Measurements from ENCODE around the gene TXNL4A. TPM values are rescaled to one million over a fixed set of nuclear protein-coding genes. Genes with fewer than 3 reads are reported as not detected.
"Not testable (repeated sequence)": the region's sequence is repeated elsewhere in the genome, so short reads cannot be mapped to it uniquely, and the experiment has no call there.

TXNL4A gene
- total RNA-seq, 1 donor from 2014 or later, result 190 TPM

- intact Hi-C loops (cut with micrococcal nuclease), result no loop called here
- H3K36me3 Mint-ChIP-seq (ENCODE audit: low read depth), result peaks cover 31% of the 10 kb centered on the region
- H3K27me3 Mint-ChIP-seq (ENCODE audit: insufficient read depth), result no peaks in the 10 kb centered on the region
These were observed 17.0 kb downstream of the TXNL4A start for GRCh38 chr18:79971211-79971952.

GRCh38 chr18:79970419-79971133, 17.8 kb downstream of the TXNL4A start:
- Mint-ChIP-seq H3K4me3 (no peak overlapping the region), H3K4me1 (ENCODE audit: low read depth) (peaks cover 9% of the 10 kb centered on the region), H3K27me3 (ENCODE audit: insufficient read depth) (no peaks in the 10 kb centered on the region), H3K27ac (no peak overlapping the region), H3K9me3 (no peaks in the 10 kb centered on the region), H3K36me3 (ENCODE audit: low read depth) (peaks cover 32% of the 10 kb centered on the region)
- intact Hi-C loops (cut with micrococcal nuclease), result no loop called here
- no peak for DNase-seq (ENCODE audit: low spot score)

More at GRCh38 chr18:79971211-79971952, 17.0 kb downstream of the TXNL4A start:
- H3K9me3 Mint-ChIP-seq, result no peaks in the 10 kb centered on the region
- H3K4me1 Mint-ChIP-seq (ENCODE audit: low read depth), result peaks cover 6% of the 10 kb centered on the region
- H3K27ac Mint-ChIP-seq, result no peak overlapping the region
- no peak overlapping the region for H3K4me3 Mint-ChIP-seq
- no peak for DNase-seq (ENCODE audit: low spot score)

- H3K36me3 Mint-ChIP-seq (ENCODE audit: low read depth), result peaks cover 8% of the 10 kb centered on the region
- H3K4me1 Mint-ChIP-seq (ENCODE audit: low read depth), result peaks cover 31% of the 10 kb centered on the region
- intact Hi-C loops (cut with micrococcal nuclease), result loop anchor here (1.0 kb wide), 1 partner anchor 286 kb away; the partner anchor contains the start of gene CTDP1
These were observed 23.1 kb downstream of the TXNL4A start for GRCh38 chr18:79965119-79965902.

DNA sequence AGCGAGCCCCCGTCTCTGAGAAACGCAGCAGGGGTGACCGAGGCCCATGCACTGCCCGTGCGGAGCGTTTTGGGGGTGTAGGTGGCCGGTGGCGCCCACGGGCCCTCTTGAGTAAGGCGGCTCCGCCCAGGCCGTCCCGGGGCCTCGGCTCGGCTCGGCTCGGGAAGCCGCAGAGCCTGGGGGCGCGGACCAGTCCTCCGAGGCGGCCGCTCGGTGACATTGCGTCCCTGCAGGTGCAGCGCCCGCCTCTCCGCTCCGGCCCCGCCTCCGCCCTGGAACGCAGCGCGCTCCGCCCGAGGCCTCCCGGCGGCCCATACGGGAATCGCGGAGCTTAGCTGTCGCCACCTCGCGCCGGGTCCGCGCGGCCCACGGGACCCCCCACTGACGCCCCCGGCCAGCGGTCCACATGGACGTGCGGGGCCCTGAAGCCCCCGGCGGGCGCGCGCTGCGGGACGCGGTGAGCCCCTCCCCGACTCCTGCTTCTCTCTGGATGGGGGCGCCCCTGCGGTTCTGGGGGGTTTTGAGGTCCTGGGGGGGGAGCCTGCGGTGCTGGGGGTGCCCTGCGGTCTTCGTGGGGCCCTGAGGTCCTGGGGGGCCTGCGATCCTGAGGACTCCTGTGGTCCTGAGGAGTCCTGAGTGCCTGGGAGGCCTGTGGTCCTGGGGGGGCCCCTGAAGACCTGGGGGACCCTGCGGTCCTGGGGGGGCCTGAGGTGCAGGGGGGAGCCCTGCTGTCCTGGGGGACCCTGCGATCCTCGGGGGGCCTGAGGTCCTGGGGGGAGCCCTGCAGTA, 23.8 kb downstream of the TXNL4A start, which contains the start of gene HSBP1L1:
HSBP1L1 (plus strand) TSS at position 314 of the 789 bp plus-strand sequence; CDS start at position 407, 93 bp downstream.
- peak within 1 kb of the TSS; percentile 68 for H3K27ac Mint-ChIP-seq
- DNase-seq (ENCODE audit: low spot score), result peak; percentile 66
- H3K9me3 Mint-ChIP-seq, result no peaks in the 10 kb centered on the region
- no peaks in the 10 kb centered on the region for H3K27me3 Mint-ChIP-seq (ENCODE audit: insufficient read depth)
- peaks cover 33% of the 10 kb centered on the region for H3K4me1 Mint-ChIP-seq (ENCODE audit: low read depth)
- intact Hi-C loops (cut with micrococcal nuclease), result loop anchor here (1.0 kb wide), 2 partner anchors 13 to 285 kb away; partner anchors contain the start of genes CTDP1 and SLC66A2
- H3K36me3 Mint-ChIP-seq (ENCODE audit: low read depth), result peaks cover 5% of the 10 kb centered on the region
- peak within 1 kb of the TSS; percentile 84 for H3K4me3 Mint-ChIP-seq

More at GRCh38 chr18:79965119-79965902, 23.1 kb downstream of the TXNL4A start:
- Mint-ChIP-seq H3K9me3 (no peaks in the 10 kb centered on the region), H3K27ac (peak overlapping the region; percentile 68), H3K27me3 (ENCODE audit: insufficient read depth) (no peaks in the 10 kb centered on the region), H3K4me3 (peak overlapping the region; percentile 84)
- no peak for DNase-seq (ENCODE audit: low spot score)

- H3K36me3 Mint-ChIP-seq (ENCODE audit: low read depth), result peaks cover 4% of the 10 kb centered on the region
- no peaks in the 10 kb centered on the region for H3K27me3 Mint-ChIP-seq (ENCODE audit: insufficient read depth)
- H3K27ac Mint-ChIP-seq, result peak overlapping the region; percentile 29
- intact Hi-C loops (cut with micrococcal nuclease), result loop anchor here (1.0 kb wide), 2 partner anchors 12 to 25 kb away; partner anchors contain the start of genes SLC66A2 and TXNL4A
- DNase-seq (ENCODE audit: low spot score), result no peak
- H3K4me1 Mint-ChIP-seq (ENCODE audit: low read depth), result peaks cover 32% of the 10 kb centered on the region
- H3K9me3 Mint-ChIP-seq, result no peaks in the 10 kb centered on the region
- H3K4me3 Mint-ChIP-seq, result peak overlapping the region; percentile 72
These were observed 24.6 kb downstream of the TXNL4A start for GRCh38 chr18:79963658-79964329.

DNA sequence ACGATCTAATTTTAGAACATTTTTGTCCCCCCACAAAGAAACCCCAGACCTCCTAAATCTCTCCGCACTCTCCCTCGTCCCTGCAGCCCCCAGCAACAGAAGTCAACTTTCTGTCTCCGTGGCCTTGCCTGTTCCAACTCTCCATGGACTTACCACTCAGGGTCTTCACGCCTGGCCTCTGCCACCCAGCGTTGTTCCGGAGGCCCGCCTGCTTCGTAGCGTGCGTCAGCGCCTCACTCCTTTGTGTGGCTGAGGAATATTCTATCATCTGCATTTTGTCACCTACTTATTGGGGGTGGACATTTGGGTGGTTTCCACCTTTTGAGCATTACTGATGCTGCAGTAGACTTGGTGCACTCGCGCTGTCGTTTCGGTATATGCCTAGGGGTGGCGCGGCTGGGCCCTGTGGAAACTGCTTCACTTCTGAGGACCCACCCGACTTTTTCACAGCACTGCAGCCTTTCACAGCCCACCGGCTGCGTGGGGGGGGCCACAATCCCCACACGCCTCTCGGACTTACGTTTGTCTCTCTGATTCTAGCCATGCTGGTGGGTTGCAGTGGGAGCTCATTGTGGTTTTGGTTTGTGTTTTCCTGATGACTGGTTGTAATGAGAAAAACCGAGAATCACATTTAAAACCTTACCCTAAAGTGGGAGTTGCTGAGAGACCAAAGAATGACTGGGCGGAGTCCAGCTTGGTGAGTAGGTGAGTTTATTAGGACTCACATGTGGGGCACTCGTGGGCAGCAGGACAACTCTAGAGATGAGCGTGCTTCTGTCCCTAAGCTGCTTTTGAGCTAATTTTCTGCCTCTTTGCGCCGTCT, 25.3 kb downstream of the TXNL4A start:
- peaks cover 4% of the 10 kb centered on the region for H3K36me3 Mint-ChIP-seq (ENCODE audit: low read depth)

DNA sequence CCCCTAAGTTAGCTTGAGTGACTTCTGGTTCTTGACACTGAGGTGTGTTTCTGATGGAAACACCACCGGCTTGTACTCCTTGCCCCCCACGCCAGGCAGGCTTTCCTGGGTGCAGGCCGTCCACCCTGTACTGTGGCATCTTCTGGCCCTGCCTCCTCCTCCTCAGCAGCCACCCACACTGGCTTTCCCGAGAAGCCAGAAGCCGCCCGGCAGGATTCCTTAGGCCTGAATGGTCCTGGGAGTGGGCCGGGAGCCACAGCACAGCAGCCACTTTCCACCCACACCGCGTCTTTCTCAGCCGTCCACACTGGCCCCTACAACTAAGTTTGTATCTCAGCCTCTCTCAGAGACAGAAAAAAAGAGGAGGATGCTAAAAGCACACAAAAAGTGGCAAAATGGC, 26.1 kb downstream of the TXNL4A start:
- Mint-ChIP-seq H3K9me3 (no peaks in the 10 kb centered on the region), H3K27ac (no peak overlapping the region), H3K36me3 (ENCODE audit: low read depth) (peaks cover 2% of the 10 kb centered on the region), H3K4me1 (ENCODE audit: low read depth) (peaks cover 32% of the 10 kb centered on the region), H3K4me3 (no peak overlapping the region), H3K27me3 (ENCODE audit: insufficient read depth) (no peaks in the 10 kb centered on the region)
- intact Hi-C loops (cut with micrococcal nuclease), result no loop called here
- DNase-seq (ENCODE audit: low spot score), result no peak

More for the DNA sequence above, 25.3 kb downstream of the TXNL4A start:
- Mint-ChIP-seq H3K4me1 (ENCODE audit: low read depth) (peaks cover 32% of the 10 kb centered on the region), H3K27ac (peak overlapping the region; percentile 76), H3K4me3 (peak overlapping the region; percentile 72), H3K27me3 (ENCODE audit: insufficient read depth) (no peaks in the 10 kb centered on the region), H3K9me3 (no peaks in the 10 kb centered on the region)
- intact Hi-C loops (cut with micrococcal nuclease), result loop anchor here (1.0 kb wide), 1 partner anchor 25 kb away; the partner anchor contains the start of gene TXNL4A
- DNase-seq (ENCODE audit: low spot score), result no peak

DNA sequence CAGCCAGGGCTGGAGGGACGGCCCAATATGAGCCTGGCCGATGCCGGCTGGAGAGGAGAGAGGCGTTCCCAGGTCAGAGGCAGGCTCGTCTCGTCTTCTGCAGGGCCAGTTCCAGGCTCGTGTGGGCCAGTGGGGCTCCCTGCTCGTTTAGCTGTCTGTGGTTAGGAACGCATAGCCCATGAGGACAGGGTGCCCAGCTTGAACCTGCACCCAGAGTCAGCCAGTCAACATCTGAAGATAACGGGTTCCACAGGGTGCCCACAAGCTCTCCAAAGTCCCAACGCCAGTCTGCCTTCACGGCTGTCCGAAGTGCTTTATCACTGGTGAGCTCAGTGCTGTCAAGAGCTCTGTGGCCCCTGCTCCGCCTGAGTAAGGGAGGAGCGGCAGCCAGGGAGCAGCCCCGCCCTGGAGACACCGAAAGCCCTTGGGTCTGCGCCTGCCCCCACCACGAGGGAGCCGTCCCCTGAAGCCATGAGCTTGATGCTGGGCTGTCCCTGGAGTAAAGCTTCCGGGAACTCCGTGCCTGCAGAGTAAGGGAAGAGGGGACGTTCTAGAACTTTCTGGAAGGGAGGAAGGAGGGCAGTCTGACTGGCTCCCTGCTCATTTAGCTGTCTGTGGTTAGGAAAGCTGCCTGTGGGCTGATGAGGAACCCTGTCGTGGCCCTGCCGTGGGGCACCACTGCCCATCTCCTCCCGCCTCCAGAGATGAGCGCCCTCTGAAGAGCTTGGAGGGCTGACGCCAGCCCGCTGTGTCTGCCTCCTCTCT, 26.7 kb downstream of the TXNL4A start:
- DNase-seq (ENCODE audit: low spot score), result no peak
- H3K9me3 Mint-ChIP-seq, result no peaks in the 10 kb centered on the region
- peaks cover 32% of the 10 kb centered on the region for H3K4me1 Mint-ChIP-seq (ENCODE audit: low read depth)
- no peaks in the 10 kb centered on the region for H3K27me3 Mint-ChIP-seq (ENCODE audit: insufficient read depth)
- H3K27ac Mint-ChIP-seq, result no peak overlapping the region
- intact Hi-C loops (cut with micrococcal nuclease), result no loop called here
- H3K4me3 Mint-ChIP-seq, result no peak overlapping the region
- H3K36me3 Mint-ChIP-seq (ENCODE audit: low read depth), result peaks cover 2% of the 10 kb centered on the region

GRCh38 chr18:79960921-79961526, 27.3 kb downstream of the TXNL4A start:
- Mint-ChIP-seq H3K27me3 (ENCODE audit: insufficient read depth) (no peaks in the 10 kb centered on the region), H3K4me1 (ENCODE audit: low read depth) (peaks cover 32% of the 10 kb centered on the region), H3K36me3 (ENCODE audit: low read depth) (peaks cover 2% of the 10 kb centered on the region), H3K9me3 (no peaks in the 10 kb centered on the region), H3K4me3 (no peak overlapping the region), H3K27ac (no peak overlapping the region)
- intact Hi-C loops (cut with micrococcal nuclease), result loop anchor here (1.0 kb wide), 1 partner anchor 10 kb away; the partner anchor contains the start of gene SLC66A2
- no peak for DNase-seq (ENCODE audit: low spot score)

DNA sequence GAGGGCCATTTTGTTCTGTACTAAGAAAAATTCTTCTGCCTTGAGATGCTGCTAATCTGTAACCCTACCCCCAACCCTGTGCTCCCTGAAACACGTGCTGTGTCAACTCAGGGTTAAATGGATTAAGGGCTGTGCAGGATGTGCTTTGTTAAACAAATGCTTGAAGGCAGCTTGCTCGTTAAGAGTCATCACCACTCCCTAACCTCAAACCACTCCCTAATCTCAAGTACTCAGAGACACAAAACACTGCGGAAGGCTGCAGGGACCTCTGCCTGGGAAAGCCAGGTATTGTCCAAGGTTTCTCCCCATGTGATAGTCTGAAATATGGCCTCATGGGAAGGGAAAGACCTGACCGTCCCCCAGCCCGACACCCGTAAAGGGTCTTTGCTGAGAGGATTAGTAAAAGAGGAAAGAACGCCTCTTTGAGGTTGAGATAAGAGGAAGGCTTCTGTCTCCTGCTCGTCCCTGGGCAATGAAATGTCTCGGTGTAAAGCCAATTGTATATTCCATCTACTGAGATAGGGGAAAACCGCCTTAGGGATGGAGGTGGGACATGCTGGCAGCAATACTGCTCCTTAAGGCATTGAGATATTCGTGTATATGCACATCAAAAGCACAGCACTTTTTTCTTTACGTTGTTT, 28.1 kb downstream of the TXNL4A start:
- intact Hi-C loops (cut with micrococcal nuclease), result loop anchor here (1.0 kb wide), 1 partner anchor 9 kb away; the partner anchor contains the start of gene SLC66A2
- not testable (repeated sequence) for H3K36me3 Mint-ChIP-seq (ENCODE audit: low read depth); H3K27me3 Mint-ChIP-seq (ENCODE audit: insufficient read depth); H3K27ac Mint-ChIP-seq; H3K9me3 Mint-ChIP-seq; DNase-seq (ENCODE audit: low spot score)
- Mint-ChIP-seq H3K4me1 (ENCODE audit: low read depth) (peaks cover 26% of the 10 kb centered on the region), H3K4me3 (peak overlapping the region; percentile 53)

Data from activated T-helper 1 cell treated with anti-CD3 and anti-CD28 coated beads, Interleukin-12 subunit alpha, Interleukin-12 subunit beta, Interleukin-2, Interleukin-4 antibody, amounts not matched to agents 30 ng/mL and 10 ng/mL and 1 ng/mL, durations not matched to agents 14 hours and 24 hours and 36 hours (primary cell).